Endothelial cell of umbilical vein (primary cell): ENCODE measurements around the gene CACNA1C. TPM values are rescaled to one million over a fixed set of nuclear protein-coding genes. Genes with fewer than 3 reads are reported as not detected.

Source experiments
- BruUV-seq: library from RNA; stranded (reverse); fragments of 400-500 nt; replicated peaks from 2 replicates; lab custom pipeline; 2021; lab: Mats Ljungman, UMichigan
- CTCF ChIA-PET: fragments of 300-600, 350-600 bp; sonication (Branson Sonifier 250); formaldehyde crosslinking; loops from one replicate; lab custom pipeline; 2021; ENCODE audit warnings: antibody characterized with exemption, inconsistent platforms; lab: Charles Lee
- POLR2A ChIA-PET: fragments of 300-600, 350-600 bp; sonication (Branson Sonifier 250); formaldehyde crosslinking; loops from one replicate; lab custom pipeline; 2021; ENCODE audit warnings: antibody characterized with exemption, inconsistent platforms; lab: Charles Lee
- DNase-seq: peaks from one replicate; pipeline ENCODE4 v3.0.0-alpha.2; 2011; ENCODE audit warnings: low read depth, low spot score
- FAIRE-seq: peaks from 2 replicates; lab custom pipeline; 2011; peaks lifted over from hg19 to GRCh38; lab: Jason Lieb, UNC
- H2AFZ ChIP-seq: 2 replicates; pipeline ENCODE4 v1.6.0; 2012; ENCODE audit warnings: low read depth, low read length, control low read depth, inconsistent platforms
- H3K27ac ChIP-seq: 2 replicates; pipeline ENCODE4 v1.5.1; 2011; ENCODE audit warnings: low read depth, mild to moderate bottlenecking, control low read depth, low read length, moderate library complexity; ENCODE audit not compliant: insufficient read depth
- H3K27me3 ChIP-seq, 2 experiments: 2 replicates each; pipeline versions ENCODE4 v1.6.0 to v1.6.1; 2011; ENCODE audit warnings: low read length in 2 of 2, mixed read lengths in 1 of 2; ENCODE audit not compliant: control insufficient read depth in 2 of 2, insufficient read depth in 2 of 2
- H3K36me3 ChIP-seq, 2 experiments: 2 replicates in 1 of 2; 3 replicates in 1 of 2; pipeline ENCODE4 v1.5.1; 2011; ENCODE audit warnings: low read length in 2 of 2, mild to moderate bottlenecking in 1 of 2, moderate library complexity in 1 of 2; ENCODE audit not compliant: control insufficient read depth in 2 of 2, insufficient read depth in 2 of 2; ENCODE audit errors: extremely low read depth in 1 of 2
- H3K4me1 ChIP-seq: 3 replicates; pipeline ENCODE4 v1.5.1; 2011; ENCODE audit warnings: mild to moderate bottlenecking, low read length; ENCODE audit not compliant: control insufficient read depth, insufficient read depth; ENCODE audit errors: extremely low read depth
- H3K4me2 ChIP-seq: 2 replicates; pipeline ENCODE4 v1.6.1; 2011; ENCODE audit warnings: low read length, control low read depth, mixed read lengths; ENCODE audit not compliant: insufficient read depth
- H3K4me3 ChIP-seq, 3 experiments: fragments of 200-600 bp in 1 of 3; sonication (generic), shearing (Covaris generic) in 1 of 3; replicated peaks in 1 of 3; 2 replicates each; pipeline ENCODE4 v1.5.1; 2011 to 2016; ENCODE audit warnings: control low read depth in 3 of 3, low read length in 3 of 3, mild to moderate bottlenecking in 2 of 3, inconsistent platforms in 1 of 3, low read depth in 1 of 3, moderate library complexity in 1 of 3; ENCODE audit not compliant: insufficient read depth in 1 of 3
- H3K79me2 ChIP-seq: 2 replicates; pipeline ENCODE4 v1.6.0; 2012; ENCODE audit warnings: low read length, inconsistent platforms; ENCODE audit not compliant: control insufficient read depth, insufficient read depth
- H3K9ac ChIP-seq: replicated peaks from 2 replicates; pipeline ENCODE3; 2011; ENCODE audit warnings: low read length, control low read depth; ENCODE audit not compliant: insufficient read depth; ENCODE audit errors: extremely low read depth
- H3K9me1 ChIP-seq: replicated peaks from 3 replicates; pipeline ENCODE4 v1.6.0; 2011; ENCODE audit warnings: mild to moderate bottlenecking, low read length; ENCODE audit not compliant: control insufficient read depth, insufficient read depth; ENCODE audit errors: extremely low read depth
- H3K9me3 ChIP-seq: replicated peaks from 2 replicates; pipeline ENCODE4 v1.5.1; 2012; ENCODE audit warnings: low read length, inconsistent platforms; ENCODE audit not compliant: control insufficient read depth, insufficient read depth
- H4K20me1 ChIP-seq: replicated peaks from 2 replicates; pipeline ENCODE3; 2011; ENCODE audit warnings: mild to moderate bottlenecking, low read length; ENCODE audit not compliant: control insufficient read depth, insufficient read depth; ENCODE audit errors: extremely low read depth
- EZH2 ChIP-seq: IDR thresholded peaks from 2 replicates; pipeline ENCODE4 v1.6.1; 2012; ENCODE audit warnings: borderline replicate concordance, low read depth, mild to moderate bottlenecking, moderate library complexity, low read length, inconsistent platforms; ENCODE audit not compliant: severe bottlenecking
- FOS ChIP-seq: IDR thresholded peaks from 2 replicates; pipeline ENCODE4 v1.6.1; 2011; ENCODE audit warnings: mild to moderate bottlenecking, low read length, moderate library complexity, borderline replicate concordance; ENCODE audit not compliant: insufficient read depth
- GATA2 ChIP-seq: IDR thresholded peaks from 2 replicates; pipeline ENCODE4 v1.7.0; 2011; ENCODE audit warnings: low read depth, mild to moderate bottlenecking, moderate library complexity, mixed read lengths, low read length; ENCODE audit not compliant: insufficient read length, insufficient read depth
- JUN ChIP-seq: IDR thresholded peaks from 2 replicates; pipeline ENCODE4 v1.6.1; 2011; ENCODE audit warnings: borderline replicate concordance, low read depth; ENCODE audit not compliant: insufficient read length, insufficient read depth
- MAX ChIP-seq: IDR thresholded peaks from 2 replicates; pipeline ENCODE4 v1.6.1; 2011; ENCODE audit not compliant: insufficient read depth, insufficient read length
- MYC ChIP-seq: IDR thresholded peaks from one replicate; pipeline ENCODE4 v1.6.1; 2011; ENCODE audit warnings: mild to moderate bottlenecking, low read depth, low read length
- POLR2A ChIP-seq: IDR thresholded peaks from 2 replicates; pipeline ENCODE4 v1.6.1; 2012; ENCODE audit warnings: low read depth, mild to moderate bottlenecking, control low read depth, low read length
- POLR2AphosphoS5 ChIP-seq: IDR thresholded peaks from 2 replicates; pipeline ENCODE4 v1.6.1; 2012; ENCODE audit warnings: low read depth, mild to moderate bottlenecking, control low read depth, low read length, moderate library complexity; ENCODE audit not compliant: insufficient read depth
- dilution Hi-C: fragments of 300-500 bp; cut with MboI; formaldehyde crosslinking; loops from one replicate; pipeline ENCODE4 v1.15.0; 2019; ENCODE audit warnings: low sequenced_read_pairs; ENCODE audit not compliant: extremely low pct_ligation_motif_present
- intact Hi-C: fragments of 100-400 bp; cut with micrococcal nuclease; formaldehyde crosslinking; loops from one replicate; pipeline ENCODE4 v1.10.0; 2022
- polyA plus RNA-seq, 4 experiments: library from polyadenylated mRNA; depleted of rRNA in 3 of 4; stranded (reverse) in 3 of 4; unstranded in 1 of 4; fragments of >200 nt; gene quantifications; 2 replicates each; pipeline versions ENCODE4 v1.2.1 to v1.2.3, GENCODE V29; 2011 to 2012; ENCODE audit warnings: missing spikeins in 1 of 4
- total RNA-seq: library from RNA; stranded (reverse); gene quantifications from 2 replicates; pipeline ENCODE4 v1.2.3, GENCODE V29; 2021
- TF ChIP-seq, protein P1 (sequence below), 2 donors: IDR thresholded peaks; 1 replicate in 1 of 2; 2 replicates in 1 of 2; pipeline ENCODE4 v1.5.1; 2011; ENCODE audit warnings: low read length in 2 of 2, mild to moderate bottlenecking in 2 of 2, moderate library complexity in 2 of 2, control low read depth in 1 of 2, inconsistent platforms in 1 of 2, low read depth in 1 of 2; ENCODE audit not compliant: insufficient read depth in 1 of 2; ENCODE audit errors: extremely low read depth in 1 of 2

CACNA1C gene
- total and polyA plus RNA-seq, 2 donors (not counting 3 experiments of a cell fraction or from before 2014, with no cell fraction given), result not detected

- Histone ChIP-seq H3K4me2 (no peak overlapping the region), H3K9me1 (no peaks in the 10 kb centered on the region), H3K79me2 (no peaks in the 10 kb centered on the region), H3K27ac (no peak overlapping the region), H3K9me3 (no peaks in the 10 kb centered on the region), H3K9ac (no peak overlapping the region), H3K4me1 (no peaks in the 10 kb centered on the region), H3K36me3 (no peaks in the 10 kb centered on the region), H4K20me1 (no peaks in the 10 kb centered on the region), H3K27me3 (no peaks in the 10 kb centered on the region), H3K4me3 (no peak overlapping the region), H2AFZ (no peak overlapping the region)
- intact Hi-C loops (no loop called here), dilution Hi-C loops (no loop called here)
- DNase-seq (no peak), FAIRE-seq (no peak)
- BruUV-seq, result no TSS peak
- TF ChIP-seq POLR2AphosphoS5 (no peak), MYC (no peak), MAX (no peak), GATA2 (no peak), JUN (no peak), POLR2A (no peak), FOS (no peak), EZH2 (no peak)
- TF ChIP-seq, protein P1, sequence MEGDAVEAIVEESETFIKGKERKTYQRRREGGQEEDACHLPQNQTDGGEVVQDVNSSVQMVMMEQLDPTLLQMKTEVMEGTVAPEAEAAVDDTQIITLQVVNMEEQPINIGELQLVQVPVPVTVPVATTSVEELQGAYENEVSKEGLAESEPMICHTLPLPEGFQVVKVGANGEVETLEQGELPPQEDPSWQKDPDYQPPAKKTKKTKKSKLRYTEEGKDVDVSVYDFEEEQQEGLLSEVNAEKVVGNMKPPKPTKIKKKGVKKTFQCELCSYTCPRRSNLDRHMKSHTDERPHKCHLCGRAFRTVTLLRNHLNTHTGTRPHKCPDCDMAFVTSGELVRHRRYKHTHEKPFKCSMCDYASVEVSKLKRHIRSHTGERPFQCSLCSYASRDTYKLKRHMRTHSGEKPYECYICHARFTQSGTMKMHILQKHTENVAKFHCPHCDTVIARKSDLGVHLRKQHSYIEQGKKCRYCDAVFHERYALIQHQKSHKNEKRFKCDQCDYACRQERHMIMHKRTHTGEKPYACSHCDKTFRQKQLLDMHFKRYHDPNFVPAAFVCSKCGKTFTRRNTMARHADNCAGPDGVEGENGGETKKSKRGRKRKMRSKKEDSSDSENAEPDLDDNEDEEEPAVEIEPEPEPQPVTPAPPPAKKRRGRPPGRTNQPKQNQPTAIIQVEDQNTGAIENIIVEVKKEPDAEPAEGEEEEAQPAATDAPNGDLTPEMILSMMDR (IDR thresholded peaks at IDR 0.05; ENCODE audit: extremely low read depth in 1 of 2, insufficient read depth in 1 of 2, low read depth in 1 of 2, low read length in 2 of 2), result no peak
- ChIA-PET CTCF (no interaction called here), POLR2A (no interaction called here)
Observed at GRCh38 chr12:2384533-2385351, 332.0 kb downstream of the CACNA1C start.
